ENCODE measurements around the gene ABAT. TPM values are rescaled to one million over a fixed set of nuclear protein-coding genes. Genes with fewer than 3 reads are reported as not detected.

ABAT gene
- total RNA-seq, 2 experiments from 2014 or later = 2.0 to 6.7 TPM

DNA sequence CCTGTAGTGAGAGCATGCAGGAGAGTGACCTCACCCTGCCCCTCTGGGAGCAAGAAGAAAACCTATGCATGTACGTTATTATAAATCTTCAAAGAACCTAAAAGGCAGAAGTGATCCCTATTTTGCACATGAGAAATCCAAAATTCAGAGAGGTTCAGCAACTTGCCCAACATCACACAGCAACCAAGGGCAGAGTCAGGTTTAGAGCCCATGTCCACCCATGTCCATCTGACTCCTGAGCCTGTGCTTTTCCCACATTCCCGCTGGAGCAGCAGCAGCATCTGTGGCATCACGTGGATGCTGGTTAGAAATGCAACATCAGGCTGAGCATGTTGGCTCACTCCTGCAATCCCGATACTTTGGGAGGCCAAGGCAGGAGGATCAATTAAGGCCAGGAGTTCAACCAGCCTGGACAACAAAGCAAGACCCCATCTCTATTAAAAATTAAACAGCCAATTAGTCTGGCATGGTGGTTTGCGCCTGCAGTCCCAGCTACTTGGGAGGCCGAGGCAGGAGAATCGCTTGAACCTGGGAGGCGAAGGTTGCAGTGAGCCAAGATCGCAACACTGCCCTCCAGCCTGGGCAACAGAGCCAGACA lies 26.6 kb upstream of the ABAT start:
- POLR2A ChIA-PET = no interaction called here
- Histone ChIP-seq H4K20me1 (ENCODE audit: insufficient read depth, low read length) (no peaks in the 10 kb centered on the region), H3K79me2 (ENCODE audit: insufficient read depth, low read depth, low read length) (no peaks in the 10 kb centered on the region), H3K4me1 (ENCODE audit: insufficient read depth, low read length, poor library complexity, severe bottlenecking) (no peaks in the 10 kb centered on the region), H2AFZ (ENCODE audit: low read length) (no peak overlapping the region), H3K9me3 (ENCODE audit: low read length) (no peaks in the 10 kb centered on the region), H3K4me3 (ENCODE audit: low read depth, low read length, poor library complexity, severe bottlenecking) (no peak overlapping the region), H3K27ac (ENCODE audit: low read depth, low read length, poor library complexity, severe bottlenecking) (no peak overlapping the region), H3K4me2 (ENCODE audit: low read length) (no peak overlapping the region), H3K9me2 (ENCODE audit: insufficient read depth, low read length) (no peaks in the 10 kb centered on the region), H3K36me3 (ENCODE audit: insufficient read depth, low read length) (peaks cover 55% of the 10 kb centered on the region)
- no TSS peak for BruUV-seq (replicated peaks)
- CTCF ChIA-PET (ENCODE audit: unreplicated experiment) = no interaction called here
- TF ChIP-seq CTCF (conservative IDR thresholded peaks at IDR 0.05; ENCODE audit: low read length) (no peak), EZH2phosphoT487 (IDR thresholded peaks at IDR 0.05; ENCODE audit: borderline replicate concordance, low read depth, low read length) (no peak)
- intact Hi-C loops (cut with micrococcal nuclease; ENCODE audit: unreplicated experiment) = no loop called here
- DNase-seq (ENCODE audit: low spot score) = no peak

DNA sequence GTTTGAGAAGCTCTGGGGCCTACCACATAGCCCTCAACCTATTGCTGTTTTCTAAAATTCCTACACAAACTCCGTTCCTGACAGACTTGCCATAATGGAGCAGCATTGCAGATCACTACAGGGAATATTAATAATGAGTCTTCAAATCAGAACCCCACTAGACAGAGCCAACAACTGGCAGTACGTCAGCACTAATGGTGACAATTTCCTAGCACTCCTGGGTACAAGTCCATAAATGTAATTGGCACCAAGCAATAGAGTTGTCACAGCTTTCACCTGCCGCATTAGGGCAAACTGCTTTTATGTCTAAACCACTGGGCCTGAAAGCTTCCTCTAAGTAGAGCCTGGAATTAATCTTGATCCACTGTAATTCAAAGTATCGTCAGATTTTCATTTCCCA lies 25.5 kb upstream of the ABAT start:
- H3K4me3 ChIP-seq (ENCODE audit: low read depth, low read length, poor library complexity, severe bottlenecking) = no peak overlapping the region
- intact Hi-C loops (cut with micrococcal nuclease; ENCODE audit: unreplicated experiment) = no loop called here
- H3K36me3 ChIP-seq (ENCODE audit: insufficient read depth, low read length) = peaks cover 46% of the 10 kb centered on the region
- no peaks in the 10 kb centered on the region for H3K9me2 ChIP-seq (ENCODE audit: insufficient read depth, low read length)
- no peak for TF ChIP-seq CTCF (conservative IDR thresholded peaks at IDR 0.05; ENCODE audit: low read length)
- TF ChIP-seq EZH2phosphoT487 (IDR thresholded peaks at IDR 0.05; ENCODE audit: borderline replicate concordance, low read depth, low read length) = no peak
- BruUV-seq (replicated peaks) = no TSS peak
- no peaks in the 10 kb centered on the region for H3K9me3 ChIP-seq (ENCODE audit: low read length)
- no peak overlapping the region for H3K27ac ChIP-seq (ENCODE audit: low read depth, low read length, poor library complexity, severe bottlenecking)
- H4K20me1 ChIP-seq (ENCODE audit: insufficient read depth, low read length) = no peaks in the 10 kb centered on the region
- H2AFZ ChIP-seq (ENCODE audit: low read length) = no peak overlapping the region
- no peak overlapping the region for H3K4me2 ChIP-seq (ENCODE audit: low read length)
- no peak for DNase-seq (ENCODE audit: low spot score)
- ChIA-PET POLR2A (interaction anchor here (1.2 kb wide), 1 partner anchor 175 kb away, joined by 3 read pairs; no protein-coding TSS in a partner anchor), CTCF (ENCODE audit: unreplicated experiment) (no interaction called here)
- H3K4me1 ChIP-seq (ENCODE audit: insufficient read depth, low read length, poor library complexity, severe bottlenecking) = no peaks in the 10 kb centered on the region
- H3K79me2 ChIP-seq (ENCODE audit: insufficient read depth, low read depth, low read length) = no peaks in the 10 kb centered on the region

DNA sequence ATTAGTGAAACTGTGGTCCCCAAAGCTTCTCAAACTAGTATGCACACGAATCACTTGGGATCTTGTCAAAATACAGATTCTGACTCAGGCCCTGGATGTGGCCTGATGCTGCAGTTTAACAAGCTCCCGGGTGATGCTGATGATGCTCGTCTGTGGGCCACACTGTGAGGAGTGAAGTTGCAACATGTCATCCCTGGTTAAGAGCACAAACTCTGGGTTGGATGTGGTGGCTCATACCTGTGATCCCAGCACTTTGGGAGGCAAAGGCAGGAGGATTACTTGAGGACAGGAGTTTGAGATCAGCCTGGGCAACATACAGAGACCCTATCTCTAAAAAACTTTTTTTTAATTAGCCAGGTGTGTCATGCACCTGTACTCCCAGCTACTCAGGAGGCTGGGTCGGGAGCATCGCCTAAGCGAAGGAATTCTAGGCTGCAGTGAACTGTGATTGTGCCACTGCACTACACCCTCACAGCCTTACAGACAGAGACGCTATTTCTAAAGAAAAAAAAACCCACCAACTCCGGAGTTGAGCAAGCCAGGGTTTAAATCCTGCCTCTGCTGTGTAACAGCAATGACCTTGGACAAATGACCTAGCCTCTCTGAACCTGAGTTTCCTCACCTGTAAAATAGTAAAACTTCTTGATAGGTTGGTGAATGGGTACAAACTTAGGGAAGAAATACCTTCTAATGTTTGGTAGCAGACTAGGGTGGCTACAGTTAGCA lies 24.4 kb upstream of the ABAT start:
- Histone ChIP-seq H3K4me1 (ENCODE audit: insufficient read depth, low read length, poor library complexity, severe bottlenecking) (no peaks in the 10 kb centered on the region), H3K4me3 (ENCODE audit: low read depth, low read length, poor library complexity, severe bottlenecking) (no peak overlapping the region), H4K20me1 (ENCODE audit: insufficient read depth, low read length) (no peaks in the 10 kb centered on the region), H3K9me2 (ENCODE audit: insufficient read depth, low read length) (no peaks in the 10 kb centered on the region), H3K27ac (ENCODE audit: low read depth, low read length, poor library complexity, severe bottlenecking) (no peak overlapping the region), H3K79me2 (ENCODE audit: insufficient read depth, low read depth, low read length) (no peaks in the 10 kb centered on the region), H3K36me3 (ENCODE audit: insufficient read depth, low read length) (peaks cover 35% of the 10 kb centered on the region), H3K9me3 (ENCODE audit: low read length) (no peaks in the 10 kb centered on the region), H2AFZ (ENCODE audit: low read length) (no peak overlapping the region), H3K4me2 (ENCODE audit: low read length) (no peak overlapping the region)
- no TSS peak for BruUV-seq (replicated peaks)
- POLR2A ChIA-PET = interaction anchor here (1.2 kb wide), 1 partner anchor 174 kb away, joined by 3 read pairs; no protein-coding TSS in a partner anchor
- no peak for DNase-seq (ENCODE audit: low spot score)
- intact Hi-C loops (cut with micrococcal nuclease; ENCODE audit: unreplicated experiment) = no loop called here
- CTCF ChIA-PET (ENCODE audit: unreplicated experiment) = no interaction called here
- TF ChIP-seq CTCF (conservative IDR thresholded peaks at IDR 0.05; ENCODE audit: low read length) = no peak

All from OCI-LY7 (cell line).